GM23338 (cell line): ENCODE data around the gene SLC17A1. TPM values are rescaled to one million over a fixed set of nuclear protein-coding genes. Genes with fewer than 3 reads are reported as not detected.

Experiments used
- ATAC-seq: fragments of 200-7000 bp; cut with Tn5 transposase; 3 replicates; pipeline ENCODE4 v1.9.1; 2020
- DNase-seq: peaks from one replicate; pipeline ENCODE4 v3.0.0-alpha.2; 2015; ENCODE audit warnings: low spot score
- H2AFZ ChIP-seq: fragments of 200-600 bp; sonication (generic); 2 replicates; pipeline ENCODE4 v1.8.0; 2016; ENCODE audit warnings: antibody characterized with exemption, mild to moderate bottlenecking, moderate library complexity
- H3F3A ChIP-seq: fragments of 200-600 bp; sonication (generic); replicated peaks from 2 replicates; pipeline ENCODE4 v1.8.0; 2017; ENCODE audit warnings: antibody characterized with exemption, mixed run types, low read depth
- H3K27ac ChIP-seq: fragments of 200-600 bp; sonication (generic); 2 replicates; pipeline ENCODE4 v1.6.1; 2016; ENCODE audit warnings: low read depth
- H3K27me3 ChIP-seq: fragments of 200-600 bp; sonication (generic); 2 replicates; pipeline ENCODE4 v1.8.0; 2016; ENCODE audit warnings: mild to moderate bottlenecking, mixed run types, moderate library complexity; ENCODE audit not compliant: insufficient read depth
- H3K36me3 ChIP-seq: fragments of 200-600 bp; sonication (generic); 2 replicates; pipeline ENCODE4 v1.8.0; 2016; ENCODE audit warnings: mild to moderate bottlenecking; ENCODE audit not compliant: insufficient read depth
- H3K4me1 ChIP-seq: fragments of 200-600 bp; sonication (generic); 2 replicates; pipeline ENCODE4 v1.8.0; 2016; ENCODE audit warnings: mild to moderate bottlenecking, moderate library complexity; ENCODE audit not compliant: insufficient read depth
- H3K4me2 ChIP-seq: fragments of 200-600 bp; sonication (generic); 2 replicates; pipeline ENCODE4 v1.7.1; 2017; ENCODE audit warnings: mixed run types
- H3K4me3 ChIP-seq: fragments of 200-600 bp; sonication (generic); 2 replicates; pipeline ENCODE4 v1.6.1; 2016; ENCODE audit warnings: mixed run types
- H3K79me2 ChIP-seq: fragments of 200-600 bp; sonication (generic); replicated peaks from 2 replicates; pipeline ENCODE4 v1.8.0; 2017; ENCODE audit warnings: mild to moderate bottlenecking; ENCODE audit not compliant: insufficient read depth
- H3K9me2 ChIP-seq: fragments of 200-600 bp; sonication (generic); 2 replicates; pipeline ENCODE4 v1.8.0; 2017; ENCODE audit not compliant: insufficient read depth
- H4K20me1 ChIP-seq: fragments of 200-600 bp; sonication (generic); replicated peaks from 2 replicates; pipeline ENCODE4 v1.8.0; 2017; ENCODE audit warnings: mild to moderate bottlenecking; ENCODE audit not compliant: insufficient read depth
- H3K27ac Mint-ChIP-seq: 2 replicates; pipeline ENCODE4 v1.8.0; 2020; ENCODE audit warnings: inconsistent platforms, mild to moderate bottlenecking, moderate library complexity, mixed read lengths
- H3K27me3 Mint-ChIP-seq: 3 replicates; pipeline ENCODE4 v1.8.0; 2022; ENCODE audit warnings: low read depth, mild to moderate bottlenecking, moderate library complexity, mixed read lengths, inconsistent platforms; ENCODE audit not compliant: insufficient read depth, poor library complexity
- H3K36me3 Mint-ChIP-seq: 3 replicates; pipeline ENCODE4 v1.8.0; 2021; ENCODE audit warnings: low read depth, mild to moderate bottlenecking, inconsistent platforms, moderate library complexity, mixed read lengths
- H3K4me1 Mint-ChIP-seq: 3 replicates; pipeline ENCODE4 v1.8.0; 2020; ENCODE audit warnings: mild to moderate bottlenecking, inconsistent platforms, mixed read lengths
- H3K4me3 Mint-ChIP-seq: 3 replicates; pipeline ENCODE4 v1.8.0; 2021; ENCODE audit warnings: moderate library complexity, mild to moderate bottlenecking, inconsistent platforms, mixed read lengths
- H3K9me3 Mint-ChIP-seq: 3 replicates; pipeline ENCODE4 v1.8.0; 2020; ENCODE audit warnings: moderate library complexity, mild to moderate bottlenecking, inconsistent platforms, mixed read lengths
- CREB1 ChIP-seq: fragments of 250-450 bp; sonication (Bioruptor Pico); IDR thresholded peaks from 2 replicates; pipeline ENCODE4 v1.5.0; 2020; ENCODE audit warnings: low read depth, mild to moderate bottlenecking, moderate library complexity
- EZH2phosphoT487 ChIP-seq: fragments of 200-600 bp; sonication (generic); IDR thresholded peaks from one replicate; pipeline ENCODE4 v1.8.1; 2018; ENCODE audit warnings: antibody characterized with exemption; ENCODE audit not compliant: unreplicated experiment
- JUNB ChIP-seq: IDR thresholded peaks from one replicate; pipeline ENCODE4 v1.6.1; 2016; ENCODE audit warnings: antibody characterized with exemption; ENCODE audit not compliant: unreplicated experiment
- POLR2AphosphoS5 ChIP-seq: IDR thresholded peaks from 2 replicates; pipeline ENCODE4 v1.6.1; 2016; ENCODE audit warnings: antibody characterized with exemption, low read depth
- STAT1 ChIP-seq: IDR thresholded peaks from one replicate; pipeline ENCODE4 v1.6.1; 2016; ENCODE audit warnings: antibody characterized with exemption; ENCODE audit not compliant: unreplicated experiment
- ZNF114 ChIP-seq: fragments of 250-450 bp; sonication (Bioruptor Pico); IDR thresholded peaks from 2 replicates; pipeline ENCODE4 v1.5.0; 2020; ENCODE audit warnings: mild to moderate bottlenecking, moderate library complexity
- ZNF331 ChIP-seq: fragments of 250-450 bp; sonication (Bioruptor Pico); IDR thresholded peaks from 2 replicates; pipeline ENCODE4 v1.5.0; 2020; ENCODE audit warnings: low read depth, mild to moderate bottlenecking, moderate library complexity
- polyA plus RNA-seq: library from polyadenylated mRNA; unstranded; fragments of >200 nt; fragmentation: Nextera tagmentation; extraction: Ambion mirVana; gene quantifications from 2 replicates; pipeline ENCODE4 v1.2.1, GENCODE V29; 2016
- total RNA-seq: library from RNA; depleted of rRNA; stranded (reverse); fragments of >200 nt; shearing (Covaris generic); gene quantifications from 2 replicates; pipeline ENCODE4 v1.2.3, GENCODE V29; 2014
- TF ChIP-seq, protein P1 (sequence below), 2 experiments: fragments of 200-600 bp in 1 of 2; sonication (generic) in 1 of 2; conservative IDR thresholded peaks; 2 replicates each; pipeline versions ENCODE4 v1.5.1 to v1.6.1; 2016 to 2017; ENCODE audit warnings: antibody characterized with exemption in 2 of 2, low read depth in 2 of 2, mild to moderate bottlenecking in 2 of 2, moderate library complexity in 1 of 2
- TF ChIP-seq, protein P2 (sequence below): fragments of 250-450 bp; sonication (Bioruptor Pico); IDR thresholded peaks from 2 replicates; pipeline ENCODE4 v1.5.0; 2020; ENCODE audit warnings: mild to moderate bottlenecking, moderate library complexity
- TF ChIP-seq, protein P3 (sequence below): IDR thresholded peaks from 2 replicates; pipeline ENCODE4 v1.6.1; 2016; ENCODE audit warnings: antibody characterized with exemption

The SLC17A1 gene
- total and polyA plus RNA-seq, 2 experiments from 2014 or later, result not detected

DNA sequence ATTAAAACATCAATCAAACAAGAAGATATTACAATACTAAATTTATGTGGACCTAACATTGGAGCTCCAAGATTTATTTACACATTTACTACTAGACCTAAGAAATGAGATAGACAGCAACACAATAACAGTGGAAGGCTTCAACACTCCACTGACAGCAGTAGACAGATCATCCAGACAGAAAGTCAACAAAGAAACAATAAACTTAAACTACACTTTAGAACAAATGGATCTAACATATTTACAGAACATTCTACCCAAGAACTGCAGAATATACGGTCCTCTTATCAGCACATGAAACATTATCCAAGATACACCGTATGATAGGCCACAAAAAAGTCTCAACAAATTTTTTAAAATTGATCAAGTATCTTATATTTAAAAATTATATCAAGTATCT is 27.0 kb downstream of the SLC17A1 start:
- no peaks in the 10 kb centered on the region for H3K36me3 Mint-ChIP-seq
- DNase-seq (no peak), ATAC-seq (no peak)
- H3F3A ChIP-seq, result no peaks in the 10 kb centered on the region
- no peak overlapping the region for H3K27ac Mint-ChIP-seq
- H3K4me1 Mint-ChIP-seq, result peaks cover 6% of the 10 kb centered on the region; the same call in 2 of the 3 replicates
- H3K27ac ChIP-seq, result no peak overlapping the region
- no peak overlapping the region for H2AFZ ChIP-seq
- no peak overlapping the region for H3K4me3 ChIP-seq
- no peaks in the 10 kb centered on the region for H3K36me3 ChIP-seq
- H3K4me2 ChIP-seq, result no peak overlapping the region
- H3K79me2 ChIP-seq, result no peaks in the 10 kb centered on the region
- H3K4me3 Mint-ChIP-seq, result no peak overlapping the region
- TF ChIP-seq, protein P1, sequence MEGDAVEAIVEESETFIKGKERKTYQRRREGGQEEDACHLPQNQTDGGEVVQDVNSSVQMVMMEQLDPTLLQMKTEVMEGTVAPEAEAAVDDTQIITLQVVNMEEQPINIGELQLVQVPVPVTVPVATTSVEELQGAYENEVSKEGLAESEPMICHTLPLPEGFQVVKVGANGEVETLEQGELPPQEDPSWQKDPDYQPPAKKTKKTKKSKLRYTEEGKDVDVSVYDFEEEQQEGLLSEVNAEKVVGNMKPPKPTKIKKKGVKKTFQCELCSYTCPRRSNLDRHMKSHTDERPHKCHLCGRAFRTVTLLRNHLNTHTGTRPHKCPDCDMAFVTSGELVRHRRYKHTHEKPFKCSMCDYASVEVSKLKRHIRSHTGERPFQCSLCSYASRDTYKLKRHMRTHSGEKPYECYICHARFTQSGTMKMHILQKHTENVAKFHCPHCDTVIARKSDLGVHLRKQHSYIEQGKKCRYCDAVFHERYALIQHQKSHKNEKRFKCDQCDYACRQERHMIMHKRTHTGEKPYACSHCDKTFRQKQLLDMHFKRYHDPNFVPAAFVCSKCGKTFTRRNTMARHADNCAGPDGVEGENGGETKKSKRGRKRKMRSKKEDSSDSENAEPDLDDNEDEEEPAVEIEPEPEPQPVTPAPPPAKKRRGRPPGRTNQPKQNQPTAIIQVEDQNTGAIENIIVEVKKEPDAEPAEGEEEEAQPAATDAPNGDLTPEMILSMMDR (conservative IDR thresholded peaks at IDR 0.05; ENCODE audit: low read depth in 2 of 2), result no peak
- TF ChIP-seq CREB1 (CRISPR knock-in tag) (no peak), ZNF331 (CRISPR knock-in tag) (no peak), POLR2AphosphoS5 (no peak), STAT1 (no peak), EZH2phosphoT487 (no peak), JUNB (no peak), ZNF114 (no peak)
- TF ChIP-seq, protein P2, sequence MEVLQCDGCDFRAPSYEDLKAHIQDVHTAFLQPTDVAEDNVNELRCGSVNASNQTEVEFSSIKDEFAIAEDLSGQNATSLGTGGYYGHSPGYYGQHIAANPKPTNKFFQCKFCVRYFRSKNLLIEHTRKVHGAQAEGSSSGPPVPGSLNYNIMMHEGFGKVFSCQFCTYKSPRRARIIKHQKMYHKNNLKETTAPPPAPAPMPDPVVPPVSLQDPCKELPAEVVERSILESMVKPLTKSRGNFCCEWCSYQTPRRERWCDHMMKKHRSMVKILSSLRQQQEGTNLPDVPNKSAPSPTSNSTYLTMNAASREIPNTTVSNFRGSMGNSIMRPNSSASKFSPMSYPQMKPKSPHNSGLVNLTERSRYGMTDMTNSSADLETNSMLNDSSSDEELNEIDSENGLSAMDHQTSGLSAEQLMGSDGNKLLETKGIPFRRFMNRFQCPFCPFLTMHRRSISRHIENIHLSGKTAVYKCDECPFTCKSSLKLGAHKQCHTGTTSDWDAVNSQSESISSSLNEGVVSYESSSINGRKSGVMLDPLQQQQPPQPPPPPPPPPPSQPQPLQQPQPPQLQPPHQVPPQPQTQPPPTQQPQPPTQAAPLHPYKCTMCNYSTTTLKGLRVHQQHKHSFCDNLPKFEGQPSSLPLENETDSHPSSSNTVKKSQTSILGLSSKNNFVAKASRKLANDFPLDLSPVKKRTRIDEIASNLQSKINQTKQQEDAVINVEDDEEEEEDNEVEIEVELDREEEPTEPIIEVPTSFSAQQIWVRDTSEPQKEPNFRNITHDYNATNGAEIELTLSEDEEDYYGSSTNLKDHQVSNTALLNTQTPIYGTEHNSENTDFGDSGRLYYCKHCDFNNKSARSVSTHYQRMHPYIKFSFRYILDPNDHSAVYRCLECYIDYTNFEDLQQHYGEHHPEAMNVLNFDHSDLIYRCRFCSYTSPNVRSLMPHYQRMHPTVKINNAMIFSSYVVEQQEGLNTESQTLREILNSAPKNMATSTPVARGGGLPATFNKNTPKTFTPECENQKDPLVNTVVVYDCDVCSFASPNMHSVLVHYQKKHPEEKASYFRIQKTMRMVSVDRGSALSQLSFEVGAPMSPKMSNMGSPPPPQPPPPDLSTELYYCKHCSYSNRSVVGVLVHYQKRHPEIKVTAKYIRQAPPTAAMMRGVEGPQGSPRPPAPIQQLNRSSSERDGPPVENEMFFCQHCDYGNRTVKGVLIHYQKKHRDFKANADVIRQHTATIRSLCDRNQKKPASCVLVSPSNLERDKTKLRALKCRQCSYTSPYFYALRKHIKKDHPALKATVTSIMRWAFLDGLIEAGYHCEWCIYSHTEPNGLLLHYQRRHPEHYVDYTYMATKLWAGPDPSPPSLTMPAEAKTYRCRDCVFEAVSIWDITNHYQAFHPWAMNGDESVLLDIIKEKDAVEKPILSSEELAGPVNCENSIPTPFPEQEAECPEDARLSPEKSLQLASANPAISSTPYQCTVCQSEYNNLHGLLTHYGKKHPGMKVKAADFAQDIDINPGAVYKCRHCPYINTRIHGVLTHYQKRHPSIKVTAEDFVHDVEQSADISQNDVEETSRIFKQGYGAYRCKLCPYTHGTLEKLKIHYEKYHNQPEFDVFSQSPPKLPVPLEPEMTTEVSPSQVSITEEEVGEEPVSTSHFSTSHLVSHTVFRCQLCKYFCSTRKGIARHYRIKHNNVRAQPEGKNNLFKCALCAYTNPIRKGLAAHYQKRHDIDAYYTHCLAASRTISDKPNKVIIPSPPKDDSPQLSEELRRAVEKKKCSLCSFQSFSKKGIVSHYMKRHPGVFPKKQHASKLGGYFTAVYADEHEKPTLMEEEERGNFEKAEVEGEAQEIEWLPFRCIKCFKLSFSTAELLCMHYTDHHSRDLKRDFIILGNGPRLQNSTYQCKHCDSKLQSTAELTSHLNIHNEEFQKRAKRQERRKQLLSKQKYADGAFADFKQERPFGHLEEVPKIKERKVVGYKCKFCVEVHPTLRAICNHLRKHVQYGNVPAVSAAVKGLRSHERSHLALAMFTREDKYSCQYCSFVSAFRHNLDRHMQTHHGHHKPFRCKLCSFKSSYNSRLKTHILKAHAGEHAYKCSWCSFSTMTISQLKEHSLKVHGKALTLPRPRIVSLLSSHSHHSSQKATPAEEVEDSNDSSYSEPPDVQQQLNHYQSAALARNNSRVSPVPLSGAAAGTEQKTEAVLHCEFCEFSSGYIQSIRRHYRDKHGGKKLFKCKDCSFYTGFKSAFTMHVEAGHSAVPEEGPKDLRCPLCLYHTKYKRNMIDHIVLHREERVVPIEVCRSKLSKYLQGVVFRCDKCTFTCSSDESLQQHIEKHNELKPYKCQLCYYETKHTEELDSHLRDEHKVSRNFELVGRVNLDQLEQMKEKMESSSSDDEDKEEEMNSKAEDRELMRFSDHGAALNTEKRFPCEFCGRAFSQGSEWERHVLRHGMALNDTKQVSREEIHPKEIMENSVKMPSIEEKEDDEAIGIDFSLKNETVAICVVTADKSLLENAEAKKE (CRISPR knock-in tag), result no peak
- TF ChIP-seq, protein P3, sequence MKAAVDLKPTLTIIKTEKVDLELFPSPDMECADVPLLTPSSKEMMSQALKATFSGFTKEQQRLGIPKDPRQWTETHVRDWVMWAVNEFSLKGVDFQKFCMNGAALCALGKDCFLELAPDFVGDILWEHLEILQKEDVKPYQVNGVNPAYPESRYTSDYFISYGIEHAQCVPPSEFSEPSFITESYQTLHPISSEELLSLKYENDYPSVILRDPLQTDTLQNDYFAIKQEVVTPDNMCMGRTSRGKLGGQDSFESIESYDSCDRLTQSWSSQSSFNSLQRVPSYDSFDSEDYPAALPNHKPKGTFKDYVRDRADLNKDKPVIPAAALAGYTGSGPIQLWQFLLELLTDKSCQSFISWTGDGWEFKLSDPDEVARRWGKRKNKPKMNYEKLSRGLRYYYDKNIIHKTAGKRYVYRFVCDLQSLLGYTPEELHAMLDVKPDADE, result no peak
- H3K9me3 Mint-ChIP-seq, result no peaks in the 10 kb centered on the region
- H4K20me1 ChIP-seq, result no peaks in the 10 kb centered on the region
- no peaks in the 10 kb centered on the region for H3K9me2 ChIP-seq
- peaks cover 7% of the 10 kb centered on the region for H3K4me1 ChIP-seq
- H3K27me3 Mint-ChIP-seq, result no peaks in the 10 kb centered on the region
- no peaks in the 10 kb centered on the region for H3K27me3 ChIP-seq
